Progenitor cell of endocrine pancreas (in vitro differentiated cells): ENCODE data around the gene BAHD1. TPM values are rescaled to one million over a fixed set of nuclear protein-coding genes. Genes with fewer than 3 reads are reported as not detected.

ENCODE experiments used
- DNase-seq: peaks from one replicate; pipeline ENCODE4 v3.0.0; 2021; ENCODE audit warnings: low spot score; ENCODE audit not compliant: unreplicated experiment
- H3K27ac Mint-ChIP-seq: 2 replicates; pipeline ENCODE4 v1.8.0; 2021; ENCODE audit warnings: mild to moderate bottlenecking, moderate library complexity, mixed read lengths
- H3K27me3 Mint-ChIP-seq: 2 replicates; pipeline ENCODE4 v1.8.0; 2021; ENCODE audit warnings: mixed read lengths
- H3K36me3 Mint-ChIP-seq: 2 replicates; pipeline ENCODE4 v1.8.0; 2022; ENCODE audit warnings: mixed read lengths; ENCODE audit not compliant: insufficient read depth
- H3K4me1 Mint-ChIP-seq: 2 replicates; pipeline ENCODE4 v1.8.0; 2021; ENCODE audit warnings: low read depth, mixed read lengths
- H3K4me3 Mint-ChIP-seq: 2 replicates; pipeline ENCODE4 v1.8.0; 2021; ENCODE audit warnings: low read depth, mild to moderate bottlenecking, moderate library complexity, mixed read lengths
- H3K9me3 Mint-ChIP-seq: 2 replicates; pipeline ENCODE4 v1.8.0; 2021; ENCODE audit warnings: low read depth, mixed read lengths
- CTCF ChIP-seq: fragments of 200-600 bp; sonication (generic); IDR thresholded peaks from one replicate; pipeline ENCODE4 v1.5.0; 2021; ENCODE audit warnings: antibody characterized with exemption, mild to moderate bottlenecking; ENCODE audit not compliant: unreplicated experiment
- total RNA-seq: library from RNA; stranded (reverse); gene quantifications from 2 replicates; pipeline ENCODE4 v1.2.1, GENCODE V29; 2021

BAHD1 gene
- total RNA-seq, 1 donor from 2014 or later, result 24.1 TPM

- no peaks in the 10 kb centered on the region for H3K4me1 Mint-ChIP-seq
- no peak for DNase-seq
- no peak overlapping the region for H3K27ac Mint-ChIP-seq
- TF ChIP-seq CTCF, result no peak
- no peaks in the 10 kb centered on the region for H3K36me3 Mint-ChIP-seq
- no peak overlapping the region for H3K4me3 Mint-ChIP-seq
- H3K27me3 Mint-ChIP-seq, result peaks cover 29% of the 10 kb centered on the region
- H3K9me3 Mint-ChIP-seq, result no peaks in the 10 kb centered on the region
Observed at GRCh38 chr15:40493089-40493840, 52.5 kb downstream of the BAHD1 start.

- Mint-ChIP-seq H3K36me3 (no peaks in the 10 kb centered on the region), H3K27me3 (peaks cover 40% of the 10 kb centered on the region), H3K4me3 (no peak overlapping the region), H3K4me1 (no peaks in the 10 kb centered on the region), H3K9me3 (no peaks in the 10 kb centered on the region), H3K27ac (no peak overlapping the region)
- no peak for DNase-seq
- no peak for TF ChIP-seq CTCF
Observed at GRCh38 chr15:40495516-40495915, 54.8 kb downstream of the BAHD1 start.

GRCh38 chr15:40498418-40498817 lies 57.7 kb downstream of the BAHD1 start:
- TF ChIP-seq CTCF, result no peak
- Mint-ChIP-seq H3K9me3 (no peaks in the 10 kb centered on the region), H3K27me3 (peaks cover 41% of the 10 kb centered on the region), H3K4me3 (no peak overlapping the region), H3K4me1 (no peaks in the 10 kb centered on the region), H3K36me3 (no peaks in the 10 kb centered on the region), H3K27ac (no peak overlapping the region)
- no peak for DNase-seq

- Mint-ChIP-seq H3K27me3 (peaks cover 38% of the 10 kb centered on the region), H3K36me3 (no peaks in the 10 kb centered on the region), H3K9me3 (no peaks in the 10 kb centered on the region), H3K4me1 (no peaks in the 10 kb centered on the region), H3K27ac (no peak overlapping the region), H3K4me3 (no peak overlapping the region)
- no peak for DNase-seq
- TF ChIP-seq CTCF, result no peak
Observed at GRCh38 chr15:40498891-40499290, 58.1 kb downstream of the BAHD1 start.

GRCh38 chr15:40499931-40500330 lies 59.2 kb downstream of the BAHD1 start:
- no peak for DNase-seq
- no peak for TF ChIP-seq CTCF
- H3K4me3 Mint-ChIP-seq, result no peak overlapping the region
- no peaks in the 10 kb centered on the region for H3K4me1 Mint-ChIP-seq
- H3K27me3 Mint-ChIP-seq, result peaks cover 32% of the 10 kb centered on the region
- H3K9me3 Mint-ChIP-seq, result no peaks in the 10 kb centered on the region
- no peak overlapping the region for H3K27ac Mint-ChIP-seq
- H3K36me3 Mint-ChIP-seq, result no peaks in the 10 kb centered on the region
